Hepatocyte (in vitro differentiated cells): Measurements from ENCODE around the gene PPM1A.

ENCODE experiments used
- EZH2 ChIP-seq: fragments of 200-600 bp; sonication (generic); IDR thresholded peaks from 2 replicates; pipeline ENCODE4 v1.6.1; 2016; ENCODE audit warnings: antibody characterized with exemption, mild to moderate bottlenecking, borderline replicate concordance
- TF ChIP-seq, protein P1 (sequence below): fragments of 200-600 bp; sonication (generic); IDR thresholded peaks from 2 replicates; pipeline ENCODE4 v1.5.1; 2016; ENCODE audit warnings: antibody characterized with exemption, mild to moderate bottlenecking; ENCODE audit not compliant: poor library complexity

DNA sequence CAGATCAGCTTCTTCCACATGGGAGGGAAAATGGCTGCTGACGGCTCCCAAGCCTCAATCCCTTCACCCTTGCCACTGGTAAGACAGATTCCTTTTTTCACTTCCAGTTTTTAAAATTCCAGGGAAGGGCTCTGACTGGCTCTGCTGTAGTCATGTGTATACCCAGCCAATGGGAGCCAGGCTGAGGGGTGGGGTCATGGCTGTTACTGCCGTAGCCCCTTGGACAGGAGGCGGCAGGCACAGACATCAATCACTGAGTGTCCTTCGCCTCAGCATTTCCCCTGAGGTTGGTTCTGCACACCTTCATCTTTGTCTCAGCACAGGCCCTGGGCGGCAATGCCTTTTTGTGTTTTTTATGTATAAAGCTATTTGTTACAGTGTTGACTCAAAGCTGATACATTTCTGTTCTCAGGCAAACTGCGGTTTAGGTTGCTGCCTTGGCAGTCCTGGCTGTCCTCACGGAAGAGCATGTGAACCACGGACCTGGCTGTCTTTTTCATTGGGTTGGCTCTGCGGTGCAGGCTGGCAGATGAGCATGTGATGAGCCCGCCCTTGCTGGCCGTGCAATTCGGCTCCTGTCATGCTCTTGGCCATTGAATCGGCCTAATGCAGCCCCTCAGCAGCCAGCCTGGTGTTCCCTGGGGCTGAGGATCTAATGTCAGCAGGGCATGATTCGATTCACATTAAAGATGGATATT, 74.3 kb downstream of the PPM1A start:
- TF ChIP-seq, protein P1, sequence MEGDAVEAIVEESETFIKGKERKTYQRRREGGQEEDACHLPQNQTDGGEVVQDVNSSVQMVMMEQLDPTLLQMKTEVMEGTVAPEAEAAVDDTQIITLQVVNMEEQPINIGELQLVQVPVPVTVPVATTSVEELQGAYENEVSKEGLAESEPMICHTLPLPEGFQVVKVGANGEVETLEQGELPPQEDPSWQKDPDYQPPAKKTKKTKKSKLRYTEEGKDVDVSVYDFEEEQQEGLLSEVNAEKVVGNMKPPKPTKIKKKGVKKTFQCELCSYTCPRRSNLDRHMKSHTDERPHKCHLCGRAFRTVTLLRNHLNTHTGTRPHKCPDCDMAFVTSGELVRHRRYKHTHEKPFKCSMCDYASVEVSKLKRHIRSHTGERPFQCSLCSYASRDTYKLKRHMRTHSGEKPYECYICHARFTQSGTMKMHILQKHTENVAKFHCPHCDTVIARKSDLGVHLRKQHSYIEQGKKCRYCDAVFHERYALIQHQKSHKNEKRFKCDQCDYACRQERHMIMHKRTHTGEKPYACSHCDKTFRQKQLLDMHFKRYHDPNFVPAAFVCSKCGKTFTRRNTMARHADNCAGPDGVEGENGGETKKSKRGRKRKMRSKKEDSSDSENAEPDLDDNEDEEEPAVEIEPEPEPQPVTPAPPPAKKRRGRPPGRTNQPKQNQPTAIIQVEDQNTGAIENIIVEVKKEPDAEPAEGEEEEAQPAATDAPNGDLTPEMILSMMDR, result no peak
- no peak for TF ChIP-seq EZH2
